K562 treated with DMSO at 1 percent for 48 hours (cell line): Measurements from ENCODE around the gene TANGO6. TPM values are rescaled to one million over a fixed set of nuclear protein-coding genes. Genes with fewer than 3 reads are reported as not detected.

ENCODE experiments used
- total RNA-seq: library from RNA; unstranded; fragments of 300-600 nt; gene quantifications from 2 replicates; pipeline ENCODE4 v1.2.3, GENCODE V29; 2022; ENCODE audit warnings: low replicate concordance; ENCODE audit errors: extremely low read depth

The TANGO6 gene
- not detected in 2 replicates for total RNA-seq

DNA sequence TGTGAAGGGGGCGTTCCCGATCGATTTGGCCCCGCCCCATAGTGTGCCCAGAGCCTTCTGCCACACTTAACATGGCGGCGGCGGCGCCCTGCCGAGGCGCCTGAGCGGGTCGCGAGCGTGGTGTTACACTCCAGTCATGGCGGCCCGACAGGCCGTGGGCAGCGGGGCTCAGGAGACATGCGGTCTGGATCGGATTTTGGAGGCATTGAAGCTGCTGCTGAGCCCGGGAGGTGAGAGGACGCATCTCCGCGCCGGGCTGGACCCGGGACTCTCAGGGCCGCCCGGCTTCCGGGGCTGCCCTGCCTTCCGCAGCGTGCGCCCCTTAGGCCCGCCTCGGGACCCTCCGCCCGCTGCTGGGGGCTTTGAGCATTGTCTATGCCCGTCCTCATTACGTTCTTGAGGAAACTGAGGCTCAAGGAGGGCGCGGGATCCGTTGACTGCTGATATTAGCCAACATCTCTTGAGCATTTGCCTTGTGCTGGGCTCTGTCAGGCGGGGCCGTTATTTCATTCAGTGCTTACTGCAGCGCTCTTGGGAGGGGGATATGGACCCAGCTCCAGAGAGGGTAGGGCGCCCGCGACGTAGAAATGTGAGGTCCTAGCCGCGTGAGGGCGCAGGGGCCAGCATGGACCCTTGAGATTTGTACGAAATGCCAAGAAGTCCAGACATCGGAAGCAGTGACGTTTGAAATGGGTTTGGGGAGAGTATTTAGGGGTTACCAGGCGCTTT lies at the start of gene TANGO6:
TSS of gene TANGO6 (plus strand) at position 50 of the 729 bp plus-strand sequence. CDS start at position 137, 87 bp downstream.

DNA sequence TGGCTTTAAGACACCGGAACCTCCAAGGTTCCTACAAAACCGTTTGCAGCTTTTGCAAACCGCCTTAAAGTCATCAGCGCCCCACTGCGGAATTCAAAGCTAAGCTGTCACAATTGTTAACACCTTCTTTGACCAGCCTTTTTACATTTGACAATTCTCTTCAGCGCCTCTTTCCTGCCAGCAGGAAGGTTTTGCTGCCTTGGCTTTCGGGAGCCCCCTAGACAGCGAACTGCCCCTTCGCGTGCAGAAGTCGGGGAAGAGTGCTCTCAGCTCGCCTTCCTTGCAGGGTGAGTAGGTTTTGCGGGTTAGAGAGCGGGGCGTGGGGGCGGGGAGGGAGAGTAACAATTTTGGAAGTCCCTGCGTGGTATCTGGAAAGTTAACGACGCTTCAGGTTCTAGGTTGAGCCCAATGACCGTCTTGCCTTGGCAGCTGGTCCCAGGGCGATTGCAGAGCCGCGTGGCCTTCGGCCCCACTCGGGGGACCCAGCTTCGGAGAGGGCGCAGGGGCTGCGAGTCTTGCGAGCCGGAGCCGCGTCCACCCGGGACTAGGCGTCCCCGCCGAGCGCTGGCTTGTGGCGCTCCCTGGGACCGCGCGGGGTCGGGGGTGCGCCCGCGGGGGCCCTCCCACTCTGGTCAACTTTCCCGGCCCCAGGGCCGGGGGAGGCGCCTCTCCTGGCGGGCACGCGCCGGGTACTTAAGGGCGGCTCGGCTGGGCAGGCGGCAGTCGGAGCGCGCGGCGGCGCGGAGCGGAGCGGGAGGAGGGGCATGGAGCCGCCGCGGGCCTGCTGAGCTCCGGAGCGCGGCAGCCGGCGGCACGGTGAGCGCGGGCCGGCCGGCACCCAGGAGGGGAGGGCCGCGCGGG lies 262.4 kb downstream of the TANGO6 start, which contains the start of gene HAS3:
TSS of gene HAS3 (plus strand) at position 153 of the 861 bp plus-strand sequence. CDS start 3,743 bp downstream, outside the sequence.

DNA sequence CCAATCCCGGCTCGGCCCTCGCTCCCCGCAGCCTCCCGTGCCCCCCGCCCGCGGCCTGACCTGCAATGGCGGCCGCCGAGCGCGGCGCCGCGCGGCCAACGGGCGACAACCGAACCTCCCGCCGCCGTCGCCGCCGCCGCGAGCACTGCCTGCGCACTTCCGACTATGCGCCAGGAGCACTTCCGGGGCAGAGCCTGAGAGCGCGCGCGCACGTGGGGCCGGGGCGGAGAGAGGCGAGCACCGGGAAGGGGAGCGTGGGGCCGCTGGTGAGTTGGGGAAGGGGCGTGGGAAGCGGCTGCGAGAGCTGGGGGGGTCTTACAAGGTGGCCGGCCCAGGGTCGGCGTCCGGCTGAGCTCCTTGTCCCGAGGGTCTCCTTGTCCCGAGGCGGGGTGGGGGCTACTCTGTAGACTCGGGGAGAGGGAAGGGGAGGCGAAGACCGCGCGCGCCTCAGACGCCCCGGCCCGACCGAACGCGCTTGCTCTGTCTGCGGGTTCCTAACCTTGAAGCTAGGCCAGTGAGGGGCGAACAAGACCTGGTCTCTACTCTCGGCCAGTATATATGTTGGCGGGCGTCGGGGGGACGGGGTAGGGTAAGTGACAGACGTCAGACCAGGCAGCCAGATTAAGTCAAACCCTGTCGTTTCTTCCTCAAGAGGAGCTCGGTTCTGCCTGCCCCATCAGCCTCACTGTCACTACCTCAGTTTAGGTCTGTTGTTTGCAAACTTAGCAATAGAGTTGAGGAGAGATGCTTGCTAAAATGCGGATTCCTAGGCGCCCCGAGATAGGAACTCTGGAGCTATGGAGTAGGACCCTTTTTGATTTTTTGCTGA lies 289.3 kb downstream of the TANGO6 start, which contains the start of the genes CHTF8 and UTP4:
TSS of gene CHTF8 (minus strand) at position 165 of the 829 bp plus-strand sequence. CDS start 11,130 bp downstream, outside the sequence.
TSS of gene UTP4 (plus strand) at position 226 of the 829 bp plus-strand sequence. CDS start 811 bp downstream, outside the sequence.

Other genes with a start within 250 kb of the TANGO6 start
- not detected in 2 replicates for gene CDH3, start 198.2 kb upstream of the TANGO6 start, total RNA-seq
- not detected in 2 replicates for gene CDH1, start 106.2 kb upstream of the TANGO6 start, total RNA-seq